ENCODE data around the gene HDGFL2.

- TF ChIP-seq EZH2 (IDR thresholded peaks at IDR 0.05): no peak
- TF ChIP-seq POLR2AphosphoS5 (IDR thresholded peaks at IDR 0.05; ENCODE audit: borderline replicate concordance, low read depth, low read length): no peak
Measured at GRCh38 chr19:4519521-4520277, 47.6 kb downstream of the HDGFL2 start.

Measured in SK-N-MC (cell line).